Type B pancreatic cell (in vitro differentiated cells): ENCODE results near the gene RAP1GAP2. TPM values are rescaled to one million over a fixed set of nuclear protein-coding genes. Genes with fewer than 3 reads are reported as not detected.
A peak's percentile ranks its signal among the peaks of the same experiment; 100 is the strongest.

Experiments
- DNase-seq: peaks from one replicate; pipeline ENCODE4 v3.0.0; 2021; ENCODE audit warnings: mixed read lengths; ENCODE audit not compliant: unreplicated experiment; ENCODE audit errors: extremely low spot score
- H3K27ac Mint-ChIP-seq: 2 replicates; pipeline ENCODE4 v1.8.0; 2021; ENCODE audit warnings: mild to moderate bottlenecking, mixed read lengths
- H3K27me3 Mint-ChIP-seq: 2 replicates; pipeline ENCODE4 v1.8.0; 2021; ENCODE audit warnings: mixed read lengths
- H3K36me3 Mint-ChIP-seq: 2 replicates; pipeline ENCODE4 v1.8.0; 2021; ENCODE audit warnings: mixed read lengths
- H3K4me1 Mint-ChIP-seq: one replicate; pipeline ENCODE4 v1.8.0; 2021; ENCODE audit warnings: mixed read lengths; ENCODE audit not compliant: unreplicated experiment
- H3K4me3 Mint-ChIP-seq: 2 replicates; pipeline ENCODE4 v1.8.0; 2021; ENCODE audit warnings: mild to moderate bottlenecking, mixed read lengths
- H3K9me3 Mint-ChIP-seq: 2 replicates; pipeline ENCODE4 v1.8.0; 2021; ENCODE audit warnings: mixed read lengths
- CTCF ChIP-seq: fragments of 200-600 bp; sonication (generic); conservative IDR thresholded peaks from 2 replicates; pipeline ENCODE4 v1.5.0; 2021; ENCODE audit warnings: antibody characterized with exemption, mild to moderate bottlenecking
- total RNA-seq: library from RNA; stranded (reverse); gene quantifications from 2 replicates; pipeline ENCODE4 v1.2.1, GENCODE V29; 2021; ENCODE audit warnings: low replicate concordance

The RAP1GAP2 gene
- total RNA-seq, 1 donor from 2014 or later: 49.7 TPM

- no peak for DNase-seq
- no peaks in the 10 kb centered on the region for H3K27me3 Mint-ChIP-seq
- H3K4me1 Mint-ChIP-seq: peaks cover 9% of the 10 kb centered on the region
- no peaks in the 10 kb centered on the region for H3K36me3 Mint-ChIP-seq
- peak overlapping the region; percentile 27 for H3K27ac Mint-ChIP-seq
- H3K4me3 Mint-ChIP-seq: peak overlapping the region; percentile 53
- no peaks in the 10 kb centered on the region for H3K9me3 Mint-ChIP-seq
- TF ChIP-seq CTCF: no peak
These were observed 176.5 kb downstream of the RAP1GAP2 start for GRCh38 chr17:2972749-2973148.

- no peak for TF ChIP-seq CTCF
- no peaks in the 10 kb centered on the region for H3K36me3 Mint-ChIP-seq
- H3K27me3 Mint-ChIP-seq: no peaks in the 10 kb centered on the region
- no peaks in the 10 kb centered on the region for H3K9me3 Mint-ChIP-seq
- H3K27ac Mint-ChIP-seq: no peak overlapping the region
- H3K4me1 Mint-ChIP-seq: peaks cover 9% of the 10 kb centered on the region
- H3K4me3 Mint-ChIP-seq: no peak overlapping the region
- no peak for DNase-seq
These were observed 178.1 kb downstream of the RAP1GAP2 start for GRCh38 chr17:2974347-2974746.

- H3K4me3 Mint-ChIP-seq: peak overlapping the region; percentile 65
- no peaks in the 10 kb centered on the region for H3K36me3 Mint-ChIP-seq
- DNase-seq: no peak
- no peaks in the 10 kb centered on the region for H3K27me3 Mint-ChIP-seq
- no peak for TF ChIP-seq CTCF
- no peaks in the 10 kb centered on the region for H3K9me3 Mint-ChIP-seq
- peaks cover 9% of the 10 kb centered on the region for H3K4me1 Mint-ChIP-seq
- H3K27ac Mint-ChIP-seq: peak overlapping the region; percentile 4
These were observed 179.3 kb downstream of the RAP1GAP2 start for GRCh38 chr17:2975469-2975958.

GRCh38 chr17:2977157-2977556 lies 180.9 kb downstream of the RAP1GAP2 start:
- no peak for TF ChIP-seq CTCF

GRCh38 chr17:2978116-2978515 lies 181.9 kb downstream of the RAP1GAP2 start:
- DNase-seq: no peak
- H3K9me3 Mint-ChIP-seq: no peaks in the 10 kb centered on the region
- no peak overlapping the region for H3K27ac Mint-ChIP-seq
- no peak overlapping the region for H3K4me3 Mint-ChIP-seq
- H3K27me3 Mint-ChIP-seq: no peaks in the 10 kb centered on the region
- no peak for TF ChIP-seq CTCF
- H3K4me1 Mint-ChIP-seq: no peaks in the 10 kb centered on the region
- no peaks in the 10 kb centered on the region for H3K36me3 Mint-ChIP-seq

More at GRCh38 chr17:2977157-2977556, 180.9 kb downstream of the RAP1GAP2 start:
- Mint-ChIP-seq H3K36me3 (no peaks in the 10 kb centered on the region), H3K27ac (no peak overlapping the region), H3K4me1 (peaks cover 5% of the 10 kb centered on the region), H3K9me3 (no peaks in the 10 kb centered on the region), H3K4me3 (no peak overlapping the region), H3K27me3 (no peaks in the 10 kb centered on the region)
- no peak for DNase-seq

GRCh38 chr17:2978991-2979390 lies 182.8 kb downstream of the RAP1GAP2 start:
- H3K27ac Mint-ChIP-seq: no peak overlapping the region
- no peak for TF ChIP-seq CTCF

More at GRCh38 chr17:2978991-2979390, 182.8 kb downstream of the RAP1GAP2 start:
- no peaks in the 10 kb centered on the region for H3K9me3 Mint-ChIP-seq
- DNase-seq: no peak
- no peaks in the 10 kb centered on the region for H3K4me1 Mint-ChIP-seq
- no peaks in the 10 kb centered on the region for H3K36me3 Mint-ChIP-seq
- no peak overlapping the region for H3K4me3 Mint-ChIP-seq
- H3K27me3 Mint-ChIP-seq: no peaks in the 10 kb centered on the region
